NCI-H460 (cell line): Measurements from ENCODE around the gene PDZRN3. TPM values are rescaled to one million over a fixed set of nuclear protein-coding genes. Genes with fewer than 3 reads are reported as not detected.

Experiments
- DNase-seq: peaks from one replicate; pipeline ENCODE4 v3.0.0-alpha.2; 2016; ENCODE audit warnings: low read depth; ENCODE audit errors: extremely low read depth
- total RNA-seq: library from RNA; depleted of rRNA; stranded (reverse); fragments of >200 nt; shearing (Covaris generic); gene quantifications from 2 replicates; pipeline ENCODE4 v1.2.3, GENCODE V29; 2014

Gene PDZRN3
- total RNA-seq, 1 experiment from 2014 or later = 0.05 TPM

GRCh38 chr3:73499787-73500186, 125.0 kb downstream of the PDZRN3 start:
- no peak for DNase-seq

DNA sequence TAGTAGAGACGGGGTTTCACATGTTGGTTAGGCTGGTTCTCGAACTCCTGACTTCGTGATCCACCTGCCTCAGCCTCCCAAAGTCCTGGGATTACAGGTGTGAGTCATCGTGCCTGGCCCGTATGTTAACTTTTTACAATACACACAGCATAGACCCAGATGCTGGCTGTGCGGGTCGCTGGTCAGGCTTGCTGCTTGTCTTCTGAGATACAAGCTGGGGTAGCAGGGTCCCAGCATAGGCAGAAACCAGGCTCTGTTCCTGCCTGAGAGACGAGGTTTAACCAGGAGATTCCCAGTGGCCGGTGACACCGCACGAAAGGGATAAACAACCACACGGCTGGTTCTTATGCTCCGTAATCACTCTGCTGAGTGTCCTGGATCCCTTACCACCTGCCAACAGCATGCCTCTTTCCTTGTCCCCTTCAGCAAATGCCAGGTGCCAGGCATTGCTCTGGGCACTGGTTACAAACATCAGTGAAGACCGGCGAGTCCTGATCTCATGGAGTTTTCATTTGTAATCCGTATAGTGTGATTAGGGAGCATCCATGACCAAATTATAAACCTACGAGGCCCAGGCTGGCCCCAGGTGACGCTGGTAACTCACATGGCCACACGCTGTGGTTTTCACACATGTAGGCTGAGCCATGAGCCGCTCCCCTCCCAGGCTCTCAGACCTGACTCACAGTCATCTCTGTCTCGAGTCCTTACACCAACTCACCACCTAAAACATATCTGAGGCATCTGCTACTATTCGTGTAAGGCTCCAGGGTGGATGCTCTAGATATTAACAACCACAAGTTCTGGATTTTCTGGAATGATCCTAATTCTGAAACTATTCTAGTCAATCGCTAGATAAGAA, 125.7 kb downstream of the PDZRN3 start:
- DNase-seq = no peak

DNA sequence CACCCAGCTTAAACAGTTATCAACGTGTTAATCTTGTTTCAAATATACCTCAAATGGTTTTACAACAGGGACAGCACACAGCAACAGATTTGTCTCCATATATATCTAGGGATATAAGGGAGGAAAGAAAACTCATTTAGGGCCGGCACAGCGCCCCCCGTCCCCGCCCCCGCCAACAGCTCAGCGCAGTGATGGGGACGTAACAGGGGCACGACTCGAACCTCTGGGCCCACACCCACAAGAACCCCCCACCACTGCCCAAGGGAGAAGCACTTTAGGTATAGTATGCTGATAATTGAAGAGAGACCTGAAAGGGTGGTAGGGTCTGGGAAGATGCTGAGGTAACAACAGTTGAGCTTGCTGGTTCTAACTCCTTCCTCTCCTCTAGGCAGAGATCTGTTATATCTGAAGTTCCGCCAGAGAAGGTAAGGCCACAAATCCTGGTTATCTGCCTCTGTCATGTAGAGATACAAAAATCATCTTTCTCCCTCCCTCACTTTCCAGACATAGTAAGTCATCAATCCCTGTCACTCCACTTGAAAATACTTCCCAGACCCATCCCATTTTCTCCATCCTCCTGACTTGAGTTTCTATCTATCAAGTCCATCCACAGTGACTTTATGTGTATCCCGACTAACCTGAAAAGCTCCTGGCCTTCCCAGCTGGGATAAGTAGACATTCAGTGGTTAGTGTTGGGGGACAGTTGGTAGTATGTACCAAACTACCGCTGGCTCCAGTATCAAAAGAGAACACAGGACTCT, 126.9 kb downstream of the PDZRN3 start:
- DNase-seq = no peak

- DNase-seq = no peak
Measured at GRCh38 chr3:73493543-73494308, 131.0 kb downstream of the PDZRN3 start.

DNA sequence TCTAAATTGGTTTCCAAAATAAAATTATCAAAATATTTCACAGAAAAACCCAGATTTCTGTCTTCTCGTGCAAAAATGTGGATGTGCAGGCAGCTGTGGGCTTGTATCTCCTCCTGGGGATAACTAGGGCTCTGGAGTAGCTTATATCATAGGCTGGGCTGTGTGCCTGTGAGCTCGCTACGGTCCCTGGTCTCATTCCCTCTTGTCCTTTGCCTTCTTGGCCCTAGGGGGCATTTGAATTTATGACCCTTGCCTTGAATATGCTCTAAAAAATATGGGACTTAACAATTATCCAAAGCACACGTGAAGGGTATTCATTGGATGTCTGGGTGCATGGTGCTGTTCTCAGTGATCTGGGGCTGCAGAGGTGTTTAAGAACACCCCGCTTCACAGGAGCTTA, 132.6 kb downstream of the PDZRN3 start:
- DNase-seq = no peak

DNA sequence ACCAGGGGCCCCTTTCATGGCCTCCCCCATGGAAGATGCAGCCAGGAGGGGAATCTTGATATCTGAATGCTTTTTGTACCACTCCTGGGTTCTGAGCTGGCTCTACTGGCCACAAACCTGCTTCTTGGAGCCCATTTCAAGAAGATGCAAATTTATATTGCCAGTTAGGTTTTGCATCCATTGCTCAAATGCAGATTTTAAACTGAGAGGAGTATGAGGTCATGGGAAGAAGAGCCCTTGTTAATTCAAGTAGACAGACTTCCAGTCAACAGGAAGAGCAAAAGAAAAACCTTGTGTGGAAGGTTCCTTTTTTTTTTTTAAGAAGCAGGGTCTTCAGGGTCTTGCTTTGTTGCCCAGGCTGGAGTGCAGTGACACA, 133.5 kb downstream of the PDZRN3 start:
- no peak for DNase-seq

GRCh38 chr3:73490453-73491286, 134.1 kb downstream of the PDZRN3 start:
- DNase-seq = no peak

DNA sequence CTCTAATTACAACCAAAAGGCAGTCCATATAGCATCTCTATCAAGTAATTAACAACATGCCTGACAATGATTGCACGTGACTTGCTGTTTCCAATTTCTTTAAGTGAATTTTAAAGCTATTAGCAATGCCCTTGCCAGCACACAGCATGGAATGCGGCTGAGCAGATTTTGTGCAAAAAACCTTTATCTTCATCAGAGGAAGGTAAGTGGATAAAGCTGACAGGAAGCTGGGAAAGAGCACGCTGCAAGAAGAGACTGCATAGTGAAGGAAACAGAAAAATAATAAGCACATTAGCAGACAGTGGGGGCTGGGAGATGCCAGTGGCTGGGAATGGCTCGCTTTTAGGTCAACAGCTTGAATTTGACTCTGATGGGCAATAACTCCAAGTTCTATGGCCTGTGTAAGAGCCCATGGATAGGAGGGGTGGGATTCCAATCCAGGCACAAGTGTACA, 138.8 kb downstream of the PDZRN3 start:
- no peak for DNase-seq

DNA sequence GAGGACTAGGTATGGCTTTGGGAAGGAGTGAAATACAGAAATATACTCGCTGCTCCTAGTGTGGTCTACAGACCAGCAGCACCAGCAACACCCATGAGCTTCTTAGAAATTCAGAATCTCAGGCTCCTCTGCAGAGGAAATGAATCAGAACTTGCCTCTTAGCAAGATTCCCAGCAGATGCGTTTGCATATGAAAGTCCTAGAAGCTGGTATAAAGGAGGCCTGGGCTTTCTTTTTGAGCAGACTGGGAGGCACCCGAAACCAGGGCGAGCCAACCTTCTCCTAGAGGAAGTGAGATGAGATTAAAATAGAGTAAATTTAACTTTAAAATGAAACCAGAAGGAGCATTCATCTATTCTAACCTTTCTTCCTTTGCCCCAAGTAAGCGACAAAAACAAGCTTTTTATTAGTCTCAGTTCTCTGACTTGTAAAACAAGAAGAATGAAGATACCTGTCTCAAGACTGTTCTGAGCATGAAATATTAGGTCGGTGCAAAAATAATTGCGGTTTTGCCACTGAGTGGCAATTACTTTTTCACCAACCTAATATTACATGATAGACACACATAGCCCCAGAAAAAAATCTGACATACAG, 140.0 kb downstream of the PDZRN3 start:
- DNase-seq = no peak

GRCh38 chr3:73481888-73482287, 142.9 kb downstream of the PDZRN3 start:
- no peak for DNase-seq

DNA sequence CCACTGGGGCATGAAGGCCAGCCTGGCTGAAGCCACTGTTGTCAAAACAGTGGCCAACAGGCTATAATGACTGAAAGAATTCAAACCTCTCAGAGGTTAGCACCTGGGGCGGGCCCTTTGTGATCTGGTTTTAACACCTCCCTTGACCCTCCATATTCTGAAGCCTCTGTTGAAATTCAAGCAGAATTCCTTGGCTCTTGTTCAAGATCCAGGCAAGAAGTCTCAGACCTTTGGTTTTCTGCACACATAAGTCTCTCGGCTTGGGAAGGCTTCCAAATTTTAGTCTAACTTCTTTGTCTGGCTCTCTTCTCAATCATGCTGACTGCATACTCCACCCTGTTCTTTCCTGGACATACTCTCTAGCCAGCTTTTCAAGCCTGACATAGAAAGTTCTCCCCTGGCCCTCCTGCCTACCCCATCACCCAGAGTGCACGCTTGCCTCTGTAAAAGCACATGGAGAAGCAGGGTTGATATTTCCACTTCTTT, 144.5 kb downstream of the PDZRN3 start:
- DNase-seq = no peak

- DNase-seq = no peak
Measured at GRCh38 chr3:73479325-73479724, 145.4 kb downstream of the PDZRN3 start.

DNA sequence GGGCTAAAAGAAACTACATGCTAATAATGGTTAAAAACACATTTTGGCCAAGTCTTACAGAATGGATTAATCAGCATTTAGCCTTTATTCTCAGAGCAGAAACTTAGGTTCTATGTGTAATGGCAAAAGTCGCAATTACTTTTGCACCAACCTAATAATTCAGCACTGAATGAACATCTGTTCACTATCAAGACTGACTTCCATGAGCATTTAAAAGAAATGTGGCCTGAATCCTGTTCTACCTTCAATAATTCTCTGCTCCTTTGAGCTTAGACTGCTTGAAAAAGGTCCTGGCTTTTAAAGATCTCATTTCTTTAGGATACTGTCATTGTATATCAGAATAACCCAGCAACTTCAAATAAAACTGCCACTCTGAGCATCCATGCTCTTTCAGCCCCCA, 145.9 kb downstream of the PDZRN3 start:
- DNase-seq = no peak

DNA sequence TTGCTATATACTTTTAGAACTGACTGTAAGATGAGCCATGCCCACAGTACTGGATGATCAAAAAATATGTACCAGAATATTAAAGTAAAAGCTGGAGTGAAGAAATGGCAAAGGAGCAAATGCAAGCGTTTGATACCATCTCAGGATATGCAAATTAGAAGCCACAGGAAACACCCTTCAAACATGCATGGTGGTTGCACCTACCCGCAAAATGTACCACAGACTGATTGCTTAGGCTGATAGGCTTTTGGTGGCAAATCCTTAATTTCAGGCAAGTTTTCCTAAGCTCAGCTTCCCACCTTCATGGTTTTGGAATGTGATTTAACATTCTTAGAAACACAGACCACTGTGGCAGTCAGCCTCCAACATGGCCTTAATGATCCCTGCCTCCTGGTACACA, 149.0 kb downstream of the PDZRN3 start:
- no peak for DNase-seq

- DNase-seq = no peak
Measured at GRCh38 chr3:73475175-73475574, 149.6 kb downstream of the PDZRN3 start.

- DNase-seq = no peak
Measured at GRCh38 chr3:73474619-73475018, 150.1 kb downstream of the PDZRN3 start.

- DNase-seq = no peak
Measured at GRCh38 chr3:73473898-73474416, 150.8 kb downstream of the PDZRN3 start.

DNA sequence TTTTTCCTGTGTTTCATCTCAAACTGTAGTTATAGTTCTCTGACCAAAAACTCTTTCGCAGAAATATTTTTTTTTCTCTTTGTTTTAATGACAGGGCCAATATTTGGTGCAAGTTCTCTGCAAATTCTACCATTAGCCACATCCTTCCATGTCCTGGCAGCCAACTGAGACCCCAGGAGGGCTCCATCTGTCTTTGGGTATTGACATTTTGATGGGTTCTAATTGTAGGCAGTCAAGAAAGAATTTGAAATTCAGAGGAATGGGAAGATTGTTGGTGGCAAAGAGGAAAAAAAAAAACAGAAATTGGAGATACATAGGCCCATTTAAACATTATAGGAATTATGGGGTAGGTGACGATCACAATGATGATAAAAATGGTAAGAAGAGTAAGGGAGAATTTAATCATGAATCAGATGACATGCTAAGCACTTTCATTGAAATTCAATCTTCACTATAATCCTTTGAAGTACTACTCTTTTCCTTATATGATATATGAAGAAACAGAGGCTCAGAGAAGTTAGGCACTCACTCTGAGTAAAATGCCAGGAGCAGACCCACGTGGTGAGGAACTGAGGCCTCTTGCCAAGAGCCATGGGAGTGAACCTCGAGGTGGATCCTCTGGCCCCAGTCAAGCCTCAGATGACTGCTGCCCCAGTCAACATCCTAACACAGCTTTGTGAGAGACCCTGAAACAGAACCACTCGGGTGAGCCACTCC, 151.4 kb downstream of the PDZRN3 start:
- DNase-seq = no peak
